NCI-H2029 treated with DMSO at 0.1 percent for 48 hours (cell line): Measurements from ENCODE around the gene ZBTB7C.

Experiments used
- DNase-seq: peaks from one replicate; lab custom pipeline; 2025; lab: John Stamatoyannopoulos, UW

ZBTB7C gene

GRCh38 chr18:48033790-48034650, 375.2 kb downstream of the ZBTB7C start:
- no peak for DNase-seq

- DNase-seq: no peak
Observed at GRCh38 chr18:48032876-48033789, 376.1 kb downstream of the ZBTB7C start.

- no peak for DNase-seq
Observed at GRCh38 chr18:48031641-48032040, 377.5 kb downstream of the ZBTB7C start.

- DNase-seq: peak; percentile 53
Observed at GRCh38 chr18:48030616-48031480, 378.3 kb downstream of the ZBTB7C start.

- DNase-seq: no peak
Observed at GRCh38 chr18:48029296-48029986, 379.7 kb downstream of the ZBTB7C start.

DNA sequence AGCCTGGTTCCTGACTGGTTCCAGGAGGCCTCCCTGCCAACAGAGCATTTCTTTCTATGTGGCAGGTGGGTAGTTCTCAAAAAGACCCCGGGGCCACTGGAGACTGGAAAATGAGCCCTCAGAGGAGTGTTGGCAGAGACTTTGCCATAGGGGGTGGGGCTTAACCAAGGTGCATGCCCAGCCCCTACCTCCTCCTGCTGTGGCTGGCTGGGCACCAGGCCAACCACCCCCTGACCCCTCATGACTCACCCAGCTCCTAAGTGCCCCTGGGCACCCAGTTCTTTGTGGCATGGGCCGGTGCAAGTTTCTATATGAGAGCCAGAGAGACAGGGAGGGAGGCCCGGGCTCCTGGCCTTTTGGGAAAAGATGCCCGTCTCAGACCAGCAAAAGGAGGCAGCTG, 380.5 kb downstream of the ZBTB7C start:
- no peak for DNase-seq

DNA sequence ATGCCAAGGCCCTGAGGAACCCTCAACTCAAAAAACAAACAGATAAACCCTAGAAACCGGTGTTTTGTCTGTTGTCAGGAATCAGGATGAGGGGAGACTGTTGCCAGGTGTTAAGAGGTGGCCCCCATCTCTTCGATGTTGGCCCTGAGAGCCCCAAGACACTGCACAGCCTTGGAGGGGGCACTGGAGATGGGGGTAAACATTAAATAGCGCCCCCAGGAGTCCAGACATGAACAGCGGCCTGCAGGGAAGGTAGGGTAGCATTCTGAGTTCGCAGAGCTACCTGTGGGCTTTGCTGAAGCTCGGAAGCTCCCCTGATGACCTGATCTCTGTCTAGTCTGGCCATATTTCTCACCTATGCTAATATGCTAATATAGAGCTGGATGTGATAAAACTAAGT, 381.1 kb downstream of the ZBTB7C start:
- DNase-seq: no peak

GRCh38 chr18:48027401-48027963, 381.7 kb downstream of the ZBTB7C start:
- no peak for DNase-seq

GRCh38 chr18:48026216-48026615, 383.0 kb downstream of the ZBTB7C start:
- no peak for DNase-seq

- no peak for DNase-seq
Observed at GRCh38 chr18:48024881-48025660, 384.1 kb downstream of the ZBTB7C start.

DNA sequence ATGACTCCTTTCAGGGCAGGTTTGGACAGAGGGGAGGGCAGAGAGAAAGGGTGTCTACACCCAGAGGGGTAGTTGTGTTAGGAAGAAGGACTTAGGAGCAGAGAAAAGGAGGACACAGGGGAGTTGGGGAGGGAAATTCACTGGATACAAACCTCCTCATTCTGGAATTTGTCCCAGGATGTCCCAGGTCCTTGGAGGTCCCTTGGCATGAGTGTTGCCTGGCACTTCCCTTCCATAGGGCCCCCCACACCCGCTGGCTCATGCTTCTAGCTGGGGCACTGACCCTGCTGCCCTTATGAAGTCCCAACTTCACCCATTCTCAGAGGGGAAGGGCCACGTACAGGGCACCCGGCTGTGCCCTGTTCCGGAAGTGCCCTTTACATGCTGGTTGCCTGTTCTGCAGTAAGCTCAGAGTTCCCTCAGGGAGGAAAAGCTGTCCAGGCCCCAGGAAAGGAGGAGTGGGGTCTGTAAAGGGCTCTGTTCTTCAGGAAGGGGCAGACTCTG, 385.1 kb downstream of the ZBTB7C start:
- no peak for DNase-seq

DNA sequence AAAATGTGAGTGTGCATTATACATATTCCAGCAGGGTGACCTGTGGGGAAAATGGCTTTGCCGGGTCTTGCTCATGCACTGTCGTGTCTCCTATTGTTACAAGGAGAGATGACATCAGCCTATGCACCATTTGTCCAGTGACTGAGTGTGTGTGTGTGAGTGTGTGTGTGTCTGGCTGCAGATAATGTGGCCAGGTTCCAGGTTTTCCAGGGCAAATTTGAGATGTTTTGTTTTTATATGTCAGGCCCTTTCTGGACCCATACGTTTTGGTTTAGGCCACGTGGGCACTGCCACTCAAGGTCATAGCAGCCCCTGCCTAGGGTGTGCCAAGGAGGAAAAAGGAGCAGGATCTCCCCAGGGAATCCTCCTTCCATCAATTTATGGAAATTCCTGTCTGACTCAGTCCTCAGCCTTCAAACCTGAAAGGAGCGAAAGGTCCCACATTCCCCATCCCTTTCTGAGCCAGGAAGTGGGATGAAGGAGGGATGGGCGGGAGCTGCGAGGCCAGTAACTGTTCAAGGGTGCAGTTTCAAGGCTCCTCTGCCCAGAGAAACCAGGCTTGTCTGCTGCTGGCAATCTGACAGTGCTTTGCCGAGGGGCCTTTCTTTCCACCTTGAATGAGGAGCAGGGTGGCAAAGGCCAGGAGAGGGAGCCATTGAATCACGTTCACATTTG, 385.7 kb downstream of the ZBTB7C start:
- peak; percentile 70 for DNase-seq

- DNase-seq: peak; percentile 56
Observed at GRCh38 chr18:48022531-48023329, 386.5 kb downstream of the ZBTB7C start.

- DNase-seq: no peak
Observed at GRCh38 chr18:48022021-48022420, 387.2 kb downstream of the ZBTB7C start.

GRCh38 chr18:48021273-48021914, 387.8 kb downstream of the ZBTB7C start:
- DNase-seq: no peak

DNA sequence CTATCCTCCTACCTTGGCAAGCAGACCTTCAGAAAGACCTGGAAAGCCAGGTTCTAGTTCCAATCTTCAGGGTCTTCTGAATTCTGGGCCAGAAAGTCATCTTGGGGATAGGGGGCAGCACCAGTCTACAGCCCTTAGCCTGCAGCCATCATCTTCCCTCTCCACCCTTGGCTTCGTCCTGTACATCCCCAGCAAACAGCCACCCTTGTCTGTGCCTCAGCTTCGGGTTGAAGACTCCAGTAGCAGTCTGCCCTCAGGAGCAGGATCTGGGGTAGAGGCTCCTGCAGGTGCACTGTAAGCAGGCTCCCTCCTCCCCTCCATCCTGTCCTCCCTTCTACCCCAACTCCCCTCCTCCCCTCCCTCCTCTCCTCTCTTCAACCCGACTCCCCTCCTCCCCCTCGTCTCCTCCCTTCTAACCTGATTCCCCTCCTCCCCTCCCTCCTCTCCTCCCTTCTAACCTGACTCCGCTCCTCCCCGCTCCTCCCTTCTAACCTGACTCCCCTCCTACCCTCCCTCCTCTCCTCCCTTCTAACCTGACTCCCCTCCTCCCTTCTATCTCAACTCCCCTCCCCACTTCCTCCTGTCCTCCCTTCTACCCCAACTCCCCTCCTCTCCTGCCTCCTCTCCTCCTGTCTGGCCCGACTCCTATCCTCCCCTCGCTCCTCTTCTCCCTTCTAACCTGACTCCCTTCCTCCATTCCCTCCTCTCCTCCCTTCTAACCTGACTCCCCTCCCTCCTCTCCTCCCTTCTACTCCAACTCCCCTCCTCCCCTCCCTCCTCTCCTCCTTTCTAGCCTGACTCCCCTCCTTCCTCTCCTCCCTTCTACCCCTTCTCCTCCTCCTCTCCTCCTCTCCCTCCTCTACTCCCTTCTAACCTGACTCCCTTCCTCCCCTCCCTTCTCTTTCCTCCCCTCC, 388.6 kb downstream of the ZBTB7C start:
- DNase-seq: no peak
